ENCODE results near the gene CTNNBL1. TPM values are rescaled to one million over a fixed set of nuclear protein-coding genes. Genes with fewer than 3 reads are reported as not detected.

CTNNBL1 gene
- total RNA-seq, 2 experiments from 2014 or later = 31.1 to 33.4 TPM

- ChIA-PET CTCF (no interaction called here), POLR2A (interaction anchor here (0.6 to 1.2 kb wide), 3 partner anchors 11 to 593 kb away, joined by 3 read pairs; no protein-coding TSS in a partner anchor)
- H3K4me1 Mint-ChIP-seq (ENCODE audit: low read depth) = peaks cover 21% of the 10 kb centered on the region
- H3K4me3 ChIP-seq (ENCODE audit: low read length) = peak overlapping the region; percentile 33
- intact Hi-C loops (cut with DNase I, micrococcal nuclease) = loop anchor here in 1 of 2 experiments (5.0 kb wide), 1 partner anchor 78 kb away; no protein-coding TSS in a partner anchor
- peaks cover 11% of the 10 kb centered on the region for H3K4me1 ChIP-seq (ENCODE audit: insufficient read depth, low read length)
- H3K36me3 ChIP-seq (ENCODE audit: insufficient read depth, low read length) = no peaks in the 10 kb centered on the region
- TF ChIP-seq, protein P1, sequence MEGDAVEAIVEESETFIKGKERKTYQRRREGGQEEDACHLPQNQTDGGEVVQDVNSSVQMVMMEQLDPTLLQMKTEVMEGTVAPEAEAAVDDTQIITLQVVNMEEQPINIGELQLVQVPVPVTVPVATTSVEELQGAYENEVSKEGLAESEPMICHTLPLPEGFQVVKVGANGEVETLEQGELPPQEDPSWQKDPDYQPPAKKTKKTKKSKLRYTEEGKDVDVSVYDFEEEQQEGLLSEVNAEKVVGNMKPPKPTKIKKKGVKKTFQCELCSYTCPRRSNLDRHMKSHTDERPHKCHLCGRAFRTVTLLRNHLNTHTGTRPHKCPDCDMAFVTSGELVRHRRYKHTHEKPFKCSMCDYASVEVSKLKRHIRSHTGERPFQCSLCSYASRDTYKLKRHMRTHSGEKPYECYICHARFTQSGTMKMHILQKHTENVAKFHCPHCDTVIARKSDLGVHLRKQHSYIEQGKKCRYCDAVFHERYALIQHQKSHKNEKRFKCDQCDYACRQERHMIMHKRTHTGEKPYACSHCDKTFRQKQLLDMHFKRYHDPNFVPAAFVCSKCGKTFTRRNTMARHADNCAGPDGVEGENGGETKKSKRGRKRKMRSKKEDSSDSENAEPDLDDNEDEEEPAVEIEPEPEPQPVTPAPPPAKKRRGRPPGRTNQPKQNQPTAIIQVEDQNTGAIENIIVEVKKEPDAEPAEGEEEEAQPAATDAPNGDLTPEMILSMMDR (IDR thresholded peaks at IDR 0.05) = no peak
- H3K27ac Mint-ChIP-seq = no peak overlapping the region
- H3K4me3 Mint-ChIP-seq = no peak overlapping the region
- no peak overlapping the region for H3K27ac ChIP-seq (ENCODE audit: low read depth in 1 of 2, low read length in 2 of 2)
- H3K27me3 Mint-ChIP-seq = peaks cover 71% of the 10 kb centered on the region
- ATAC-seq (ENCODE audit: poor library complexity) (no peak), DNase-seq (no peak)
- H3K9me3 Mint-ChIP-seq = no peaks in the 10 kb centered on the region
- peaks cover 8 to 16% of the 10 kb centered on the region in 2 experiments for H3K27me3 ChIP-seq (ENCODE audit: control insufficient read depth in 1 of 2, insufficient read depth in 2 of 2, low read length in 2 of 2)
- H3K9me3 ChIP-seq (ENCODE audit: control insufficient read depth in 1 of 2, insufficient read depth in 1 of 2, low read length in 2 of 2) = peaks cover 0 to 13% of the 10 kb centered on the region in 2 experiments
- H3K36me3 Mint-ChIP-seq (ENCODE audit: low read depth) = no peaks in the 10 kb centered on the region
Measured at GRCh38 chr20:37914367-37914671, 220.5 kb downstream of the CTNNBL1 start.

GRCh38 chr20:37914672-37915433, 221.0 kb downstream of the CTNNBL1 start:
- TF ChIP-seq, protein P1 (IDR thresholded peaks at IDR 0.05) = no peak
- peak; percentile 43 for ATAC-seq (ENCODE audit: poor library complexity)
- peaks cover 0 to 13% of the 10 kb centered on the region in 2 experiments for H3K9me3 ChIP-seq (ENCODE audit: control insufficient read depth in 1 of 2, insufficient read depth in 1 of 2, low read length in 2 of 2)
- CTCF ChIA-PET = no interaction called here
- Mint-ChIP-seq H3K4me1 (ENCODE audit: low read depth) (peaks cover 21% of the 10 kb centered on the region), H3K9me3 (no peaks in the 10 kb centered on the region), H3K36me3 (ENCODE audit: low read depth) (no peaks in the 10 kb centered on the region), H3K27me3 (peaks cover 71% of the 10 kb centered on the region), H3K27ac (peak overlapping the region; percentile 62), H3K4me3 (peak overlapping the region; percentile 77)
- peaks cover 8 to 16% of the 10 kb centered on the region in 2 experiments for H3K27me3 ChIP-seq (ENCODE audit: control insufficient read depth in 1 of 2, insufficient read depth in 2 of 2, low read length in 2 of 2)
- H3K36me3 ChIP-seq (ENCODE audit: insufficient read depth, low read length) = no peaks in the 10 kb centered on the region
- H3K4me3 ChIP-seq (ENCODE audit: low read length) = peak overlapping the region; percentile 33
- peak in 10 of 14 experiments; percentile 5 to 32 (median 20) for DNase-seq
- POLR2A ChIA-PET = interaction anchor here (0.6 to 1.2 kb wide), 3 partner anchors 11 to 592 kb away, joined by 3 read pairs; no protein-coding TSS in a partner anchor
- no peak overlapping the region for H3K27ac ChIP-seq (ENCODE audit: low read depth in 1 of 2, low read length in 2 of 2)
- H3K4me1 ChIP-seq (ENCODE audit: insufficient read depth, low read length) = peaks cover 11% of the 10 kb centered on the region
- intact Hi-C loops (cut with DNase I, micrococcal nuclease) = loop anchor here in 1 of 2 experiments (5.0 kb wide), 1 partner anchor 77 kb away; no protein-coding TSS in a partner anchor

DNA sequence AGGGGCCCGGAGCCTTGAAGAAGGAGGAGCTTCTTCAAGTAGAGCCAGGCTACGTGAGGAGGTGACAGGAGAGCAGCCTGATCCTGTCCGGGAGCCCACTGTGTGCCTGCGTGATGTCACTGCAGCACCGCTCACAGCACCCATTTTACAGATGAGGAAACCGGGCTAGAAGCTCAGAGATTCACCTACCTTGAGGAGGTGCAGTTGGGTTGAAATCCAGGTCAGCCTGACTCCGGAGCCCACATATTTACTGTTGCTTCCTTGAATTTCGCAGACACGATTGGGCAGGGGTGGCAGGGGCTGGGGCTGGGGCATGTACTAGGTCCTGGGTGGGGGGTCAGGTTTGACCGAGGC, 221.6 kb downstream of the CTNNBL1 start:
- intact Hi-C loops (cut with DNase I, micrococcal nuclease) = no loop called here
- Mint-ChIP-seq H3K27ac (no peak overlapping the region), H3K9me3 (no peaks in the 10 kb centered on the region), H3K36me3 (ENCODE audit: low read depth) (no peaks in the 10 kb centered on the region), H3K4me1 (ENCODE audit: low read depth) (peaks cover 21% of the 10 kb centered on the region), H3K27me3 (peaks cover 65% of the 10 kb centered on the region), H3K4me3 (no peak overlapping the region)
- Histone ChIP-seq H3K4me3 (ENCODE audit: low read length) (no peak overlapping the region), H3K36me3 (ENCODE audit: insufficient read depth, low read length) (no peaks in the 10 kb centered on the region), H3K4me1 (ENCODE audit: insufficient read depth, low read length) (peaks cover 11% of the 10 kb centered on the region), H3K27me3 (ENCODE audit: control insufficient read depth in 1 of 2, insufficient read depth in 2 of 2, low read length in 2 of 2) (peaks cover 8 to 16% of the 10 kb centered on the region in 2 experiments), H3K27ac (ENCODE audit: low read depth in 1 of 2, low read length in 2 of 2) (no peak overlapping the region), H3K9me3 (ENCODE audit: control insufficient read depth in 1 of 2, insufficient read depth in 1 of 2, low read length in 2 of 2) (peaks cover 0 to 13% of the 10 kb centered on the region in 2 experiments)
- DNase-seq (no peak), ATAC-seq (ENCODE audit: poor library complexity) (no peak)
- CTCF ChIA-PET = no interaction called here
- TF ChIP-seq, protein P1 (IDR thresholded peaks at IDR 0.05) = no peak
- POLR2A ChIA-PET = interaction anchor here (1.2 kb wide), 1 partner anchor 10 kb away, joined by 3 read pairs; no protein-coding TSS in a partner anchor

Measured in CD4-positive, alpha-beta T cell (primary cell).